DMS79 treated with DMSO at 0.1 percent for 48 hours (cell line): ENCODE data around the gene HAND2.

Experiments
- DNase-seq: peaks from one replicate; lab custom pipeline; 2025; lab: John Stamatoyannopoulos, UW

Gene HAND2

GRCh38 chr4:173519111-173520101 is 10.6 kb downstream of the HAND2 start:
- DNase-seq = no peak

- no peak for DNase-seq
These were observed 11.5 kb downstream of the HAND2 start for GRCh38 chr4:173518425-173519102.

DNA sequence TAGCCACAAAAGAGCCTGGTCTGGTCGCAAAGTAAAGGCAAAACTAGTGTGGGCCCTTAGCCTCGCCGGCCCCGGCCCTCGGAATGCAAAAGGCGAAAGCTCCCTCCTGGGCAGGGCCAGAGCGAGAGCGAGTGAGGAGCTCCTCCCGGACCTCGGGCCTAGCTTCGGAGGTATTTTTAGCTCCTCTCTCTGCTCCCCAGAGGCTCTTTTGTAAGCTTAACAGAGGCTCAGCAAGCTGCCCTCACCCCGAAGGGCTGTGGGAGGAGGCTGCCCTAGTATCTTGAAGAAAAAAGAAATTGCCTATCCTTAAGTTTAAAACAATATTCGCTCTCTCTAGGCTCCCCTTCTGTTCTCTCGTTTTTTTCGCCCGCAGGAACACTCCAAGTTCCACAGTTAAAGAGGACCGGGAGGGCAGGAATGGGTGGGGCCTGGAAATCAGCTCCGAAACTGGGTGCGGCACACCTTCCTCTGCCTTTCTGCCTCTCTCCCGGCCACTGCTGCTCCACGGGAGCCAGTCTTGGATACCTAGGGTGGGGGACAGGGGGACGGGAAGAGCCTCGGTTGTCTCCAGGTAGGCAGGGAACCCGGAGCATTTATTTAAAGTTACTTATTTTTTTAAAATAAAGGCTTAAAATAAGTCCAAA is 12.1 kb downstream of the HAND2 start:
- DNase-seq = no peak

DNA sequence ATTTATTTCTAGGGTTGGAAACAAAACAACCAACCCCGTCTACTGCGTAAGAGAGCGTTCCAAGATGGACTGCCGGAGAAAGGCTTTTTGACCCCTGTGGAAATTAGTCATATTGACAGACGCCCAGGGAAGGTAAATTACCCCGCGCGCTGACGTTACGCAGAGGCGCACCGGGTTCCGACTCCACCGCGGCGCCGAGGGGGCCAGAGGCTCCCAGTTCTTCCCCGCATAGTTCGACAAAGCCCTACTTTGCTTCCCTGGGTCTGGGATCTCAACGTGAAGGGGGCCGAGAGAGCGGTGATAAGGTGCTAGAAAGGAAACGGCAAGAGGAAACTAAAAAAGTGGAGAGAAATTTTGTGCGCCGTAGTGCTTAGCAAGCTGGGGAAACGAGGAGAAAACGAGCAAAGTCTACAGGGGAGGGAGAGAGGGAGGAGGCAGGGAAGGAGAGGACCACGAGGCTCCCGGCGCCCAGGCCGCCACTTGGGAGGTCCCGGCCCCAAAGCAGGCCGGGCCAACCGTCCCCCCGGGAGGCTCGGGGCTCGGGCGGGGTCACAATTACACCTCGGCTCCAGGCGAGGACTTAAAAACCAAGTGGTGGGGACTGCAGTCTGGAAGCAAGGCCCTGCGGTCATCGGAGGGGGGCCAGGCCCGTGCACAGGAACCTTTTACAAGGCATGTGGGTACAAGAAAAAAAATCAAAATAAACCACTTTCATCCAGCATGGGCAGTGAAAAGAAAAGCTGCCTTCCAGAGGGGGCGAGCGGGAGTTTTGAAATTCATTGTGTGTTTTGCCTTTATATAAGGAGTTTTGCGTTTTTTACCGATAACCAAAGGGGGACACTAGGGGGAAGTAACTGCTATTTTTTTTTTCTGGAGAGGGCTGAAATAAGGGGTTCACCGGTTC is 13.2 kb downstream of the HAND2 start:
- no peak for DNase-seq

DNA sequence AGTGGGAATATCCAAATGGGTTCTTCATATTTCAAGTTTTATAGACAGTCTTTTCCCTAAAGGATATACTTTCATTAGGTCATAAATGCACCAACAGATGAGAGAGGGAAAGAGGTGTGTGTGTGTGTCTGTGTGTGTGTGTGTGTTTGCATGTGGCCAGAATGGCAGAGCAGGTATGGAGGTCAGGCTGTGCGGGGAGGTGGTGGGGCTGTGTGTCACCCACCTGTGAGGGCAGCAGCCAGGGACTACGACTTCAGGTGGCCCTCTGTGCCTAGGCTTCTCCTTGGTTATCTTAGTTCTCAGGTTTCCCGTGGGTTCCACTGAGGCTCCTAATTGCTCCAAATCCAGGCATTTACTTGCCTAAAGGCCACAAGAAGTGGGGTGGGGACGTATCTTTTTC is 14.6 kb downstream of the HAND2 start:
- no peak for DNase-seq

DNA sequence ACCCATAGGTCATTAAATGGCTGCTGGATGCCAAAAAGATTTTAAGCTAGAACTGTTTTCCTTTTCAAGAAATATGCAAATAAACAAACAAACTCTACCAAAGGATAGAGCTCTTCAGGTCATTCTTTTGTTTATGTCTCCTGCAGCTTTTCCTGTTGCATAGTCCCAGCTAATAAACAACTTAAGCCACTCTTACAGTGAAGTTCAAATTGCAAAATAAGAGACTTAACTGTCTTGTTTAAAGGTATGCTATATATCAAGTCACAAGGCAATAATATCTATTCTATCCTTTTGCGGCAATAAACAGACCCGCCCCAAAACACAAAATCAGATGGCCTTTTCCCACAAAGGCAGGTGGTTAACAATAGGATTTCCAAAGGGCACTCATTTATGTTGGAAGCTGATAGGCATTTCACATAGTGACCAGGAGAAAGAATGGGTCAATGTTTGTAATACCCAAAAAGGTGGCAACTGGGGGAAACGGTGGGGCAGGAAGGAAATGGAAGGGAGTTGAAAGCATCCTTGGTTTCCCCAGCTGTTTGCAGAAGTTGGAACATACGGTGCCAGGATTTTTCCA is 15.3 kb downstream of the HAND2 start:
- DNase-seq = no peak

- no peak for DNase-seq
These were observed 16.4 kb downstream of the HAND2 start for GRCh38 chr4:173513651-173514050.

GRCh38 chr4:173511787-173512361 is 18.2 kb downstream of the HAND2 start:
- DNase-seq = no peak

DNA sequence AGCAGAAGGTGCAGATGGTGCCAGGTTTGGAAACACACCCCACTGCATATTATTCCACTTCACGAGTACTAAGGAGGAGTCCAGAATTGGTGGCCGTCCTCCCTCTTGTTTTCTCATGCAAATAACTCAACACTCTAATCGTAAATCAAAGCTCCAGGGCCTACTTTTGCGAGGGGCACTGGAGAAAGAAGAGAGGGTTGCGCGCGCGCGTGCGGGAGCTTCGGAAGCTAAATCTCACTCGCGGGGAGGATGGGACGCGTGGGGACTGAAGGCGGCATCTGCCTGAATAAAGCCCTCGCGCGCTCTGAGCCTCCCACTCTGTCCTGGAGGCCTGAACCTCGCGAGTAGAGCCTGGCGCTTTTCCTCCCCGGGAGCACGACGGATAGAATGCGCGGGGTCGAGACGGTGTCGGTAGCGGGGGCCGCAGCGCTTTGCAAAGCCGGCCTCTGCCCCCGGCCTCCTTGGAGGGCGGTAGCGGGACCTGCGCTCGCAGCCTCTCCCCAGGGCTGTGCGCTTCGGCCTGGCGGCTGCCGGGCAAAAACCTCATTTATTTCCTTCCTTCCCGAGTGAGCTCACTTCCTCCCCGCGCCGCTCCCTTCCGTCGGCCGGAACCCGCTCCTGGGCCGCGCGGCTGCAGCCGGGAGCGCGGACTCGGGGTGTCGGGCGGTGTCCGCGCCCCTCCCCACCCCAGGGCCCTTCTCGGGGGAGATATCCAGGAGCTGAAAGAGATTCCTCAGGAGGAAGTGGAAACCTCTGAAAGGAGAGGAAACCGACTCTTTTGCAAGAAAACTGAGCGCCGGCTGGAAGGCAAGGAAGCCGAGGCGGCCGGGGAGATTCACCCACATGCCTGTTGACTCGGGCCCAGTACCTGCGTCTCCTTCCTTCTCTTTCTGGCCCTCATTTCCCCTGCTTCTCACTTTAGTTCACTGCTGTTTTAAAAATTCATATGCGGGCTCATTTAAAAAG is 20.7 kb downstream of the HAND2 start:
- DNase-seq = no peak

DNA sequence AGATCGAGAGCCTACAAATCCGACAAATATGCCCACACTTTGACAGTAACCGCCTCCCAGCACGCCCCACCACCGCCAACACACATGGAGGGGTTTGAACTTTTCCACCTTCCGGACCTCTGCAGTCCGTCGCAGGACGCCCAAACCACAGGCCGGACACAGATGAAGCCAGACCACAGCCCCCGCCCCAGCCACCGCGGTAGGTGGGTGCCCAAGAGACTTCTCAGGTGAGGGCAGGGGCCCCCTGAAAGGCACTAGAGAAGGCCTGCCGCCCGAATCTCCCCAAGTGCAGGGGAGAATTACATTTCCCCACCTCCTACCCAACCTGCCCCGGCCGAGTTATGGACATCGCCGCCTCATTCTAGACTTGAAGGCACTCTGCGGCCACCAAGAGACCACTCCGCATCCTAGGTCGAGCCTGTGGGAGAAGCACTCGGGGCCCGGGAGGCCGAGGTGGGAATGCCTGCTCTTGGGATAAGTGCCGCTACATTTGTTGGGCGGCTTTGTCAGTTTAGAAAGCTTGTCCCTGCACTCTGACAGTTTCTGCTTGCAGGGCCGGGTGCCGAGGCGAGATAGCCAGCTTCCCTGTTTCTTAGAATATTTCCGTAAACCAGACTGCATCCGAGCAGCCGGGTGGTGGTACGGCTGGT is 21.5 kb downstream of the HAND2 start:
- DNase-seq = no peak

- DNase-seq = no peak
These were observed 22.3 kb downstream of the HAND2 start for GRCh38 chr4:173507471-173508385.

- DNase-seq = no peak
These were observed 23.3 kb downstream of the HAND2 start for GRCh38 chr4:173506597-173507211.

DNA sequence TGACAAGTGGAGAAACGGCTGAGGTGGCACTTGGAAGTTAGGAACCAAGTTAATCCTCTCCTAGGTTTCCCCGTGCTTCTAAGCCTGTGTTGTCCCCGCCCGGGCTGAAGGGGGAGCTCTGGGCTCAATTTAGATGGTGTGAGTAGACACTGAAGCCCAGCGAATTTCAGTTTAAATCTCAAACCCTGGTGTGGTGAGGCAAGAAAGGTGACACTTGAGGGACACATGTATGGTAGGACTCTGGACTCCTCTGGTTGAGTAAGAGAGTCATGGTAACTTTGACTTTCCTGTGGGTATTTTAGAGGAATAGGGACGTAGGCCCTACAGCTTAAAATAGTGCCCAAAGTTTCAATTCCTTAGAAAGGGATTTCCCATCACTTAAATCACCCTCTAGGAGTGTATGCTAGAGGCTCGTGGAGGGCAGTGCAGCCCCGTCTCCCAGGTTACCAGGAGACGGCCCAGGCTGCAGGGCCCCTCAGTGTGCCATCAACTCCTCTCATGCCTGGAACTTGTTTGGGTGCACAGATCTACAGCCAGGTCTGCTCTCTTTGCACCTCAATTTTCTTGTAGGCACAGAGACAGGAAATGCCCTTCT is 24.0 kb downstream of the HAND2 start:
- DNase-seq = no peak

- DNase-seq = no peak
These were observed 25.9 kb downstream of the HAND2 start for GRCh38 chr4:173504181-173504503.

DNA sequence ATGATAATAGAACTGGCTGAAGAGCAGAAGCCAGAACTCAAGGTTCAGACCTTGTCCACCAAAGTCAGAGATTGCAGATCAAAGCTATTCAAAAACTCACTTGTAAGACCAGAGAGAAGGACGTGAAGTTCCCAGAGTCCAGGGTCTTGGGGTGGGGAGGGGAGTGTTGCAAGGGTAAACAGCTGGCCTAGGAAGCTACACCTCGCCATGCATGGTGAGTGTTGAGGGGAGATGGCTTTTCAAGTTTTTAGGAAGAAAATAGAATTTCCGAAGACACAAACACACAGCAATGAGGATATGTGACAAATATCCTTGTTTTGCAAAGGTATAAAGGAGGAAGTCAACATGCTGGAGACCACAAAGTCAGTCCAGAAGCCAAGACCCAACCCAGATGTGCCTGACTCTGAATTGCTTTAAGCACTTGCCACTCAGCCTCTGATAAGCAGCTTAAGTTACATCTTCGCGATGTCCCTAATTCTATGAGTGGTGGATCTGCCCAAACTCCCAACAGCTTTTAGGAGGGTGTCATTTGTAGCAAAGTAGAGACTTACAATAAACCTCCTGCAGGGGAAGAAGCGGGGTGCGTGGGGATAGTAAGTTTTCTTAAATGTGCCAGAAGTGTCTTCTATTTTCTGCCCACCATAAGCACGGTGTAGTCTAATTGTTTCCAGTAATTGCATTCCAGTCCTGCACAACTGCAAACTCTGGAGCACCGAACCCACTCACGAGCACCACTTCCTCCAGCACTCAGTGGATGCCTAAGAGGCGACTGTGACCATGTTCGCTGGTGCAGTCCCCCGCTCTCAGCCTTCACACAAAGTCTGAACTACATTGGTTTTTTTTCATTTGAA is 26.5 kb downstream of the HAND2 start:
- no peak for DNase-seq

DNA sequence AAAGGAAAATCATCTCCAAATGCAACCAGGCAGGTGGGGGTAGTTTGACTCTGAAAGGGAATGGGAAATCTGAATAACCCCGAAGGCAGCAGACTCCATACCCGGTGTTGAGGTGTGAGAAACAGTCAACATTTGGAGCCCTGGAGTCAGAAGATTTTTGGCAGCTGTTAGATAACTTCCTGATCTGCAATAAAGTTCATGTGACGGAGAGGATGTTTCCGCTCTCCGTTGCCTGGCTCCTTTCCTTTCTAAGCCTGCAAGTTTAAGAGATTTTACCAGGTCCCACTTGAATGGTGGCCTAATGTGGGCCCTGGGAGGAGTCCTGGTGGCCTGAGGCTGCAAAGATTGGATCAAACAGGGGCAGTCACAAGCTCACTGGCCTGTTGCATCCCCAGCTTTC is 27.7 kb downstream of the HAND2 start:
- no peak for DNase-seq
